Endometrium (tissue), 2 donors: ENCODE data around the gene ICA1L.

ENCODE experiments used
- FAIRE-seq: peaks from 2 replicates; lab custom pipeline; 2012; peaks lifted over from hg19 to GRCh38; lab: Jason Lieb, UNC
- donor health status: control.
- donor health status: control.

Gene ICA1L

DNA sequence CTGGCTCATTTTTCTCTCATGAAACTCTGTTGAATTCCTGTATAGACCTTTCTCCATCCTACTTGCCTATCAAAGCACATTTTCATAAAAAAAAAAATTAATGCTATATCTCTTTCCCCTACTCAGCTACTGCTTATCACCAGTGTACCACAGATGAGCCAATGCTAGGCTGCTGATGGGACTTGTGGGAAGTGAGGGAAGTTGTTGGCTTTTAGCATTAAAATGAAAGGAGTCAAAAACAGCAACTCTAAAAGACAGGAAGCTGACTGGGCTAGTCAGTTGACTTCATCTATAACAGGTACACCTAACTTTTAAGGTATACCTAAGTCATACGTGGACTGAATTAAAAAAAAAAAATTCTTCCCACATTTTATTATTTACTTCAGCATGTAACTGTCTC, 134.7 kb downstream of the ICA1L start:
- no peak for FAIRE-seq

DNA sequence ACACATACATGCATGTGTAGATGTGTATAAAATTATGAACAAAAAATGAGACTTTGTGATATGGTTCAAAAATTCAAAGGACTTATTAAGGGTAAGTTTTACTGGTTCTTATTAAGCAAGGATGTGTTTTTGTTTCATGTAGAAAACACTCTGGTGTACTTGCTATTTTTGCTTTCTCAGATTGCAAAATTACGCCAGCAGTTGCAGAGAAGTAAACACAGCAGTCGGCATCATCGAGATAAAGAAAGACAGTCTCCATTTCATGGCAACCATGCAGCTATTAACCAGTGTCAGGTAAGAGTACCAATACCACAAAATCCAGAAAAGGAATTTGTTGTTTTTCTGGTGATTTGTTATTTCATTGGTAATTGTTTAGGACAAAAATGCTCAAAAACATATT, 145.5 kb downstream of the ICA1L start:
- no peak for FAIRE-seq

DNA sequence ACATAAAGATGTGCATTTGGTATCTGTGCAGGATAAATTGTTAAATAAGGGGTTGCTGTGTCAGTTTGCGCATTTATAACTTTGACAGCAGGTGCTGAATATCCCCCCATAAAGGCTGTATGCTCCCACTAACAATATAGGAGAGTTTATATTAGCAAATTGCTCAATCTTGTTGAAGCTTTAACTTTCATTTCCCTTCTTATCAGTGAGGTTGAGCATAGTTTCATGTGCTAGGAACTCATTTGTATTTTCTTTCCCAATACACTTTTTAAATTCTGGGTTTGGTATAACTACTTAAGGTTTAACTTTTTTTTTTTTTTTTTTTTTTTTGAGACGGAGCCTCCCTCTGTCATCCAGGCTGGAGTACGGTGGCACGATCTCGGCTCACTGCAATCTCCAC, 147.8 kb downstream of the ICA1L start:
- no peak for FAIRE-seq
